22Rv1 (cell line): ENCODE data around the gene ARMC5.

Experiments used
- CTCF ChIP-seq: fragments of 450-650 bp; IDR thresholded peaks from 2 replicates; pipeline ENCODE4 v1.5.1; 2017; ENCODE audit warnings: mild to moderate bottlenecking
- ZFX ChIP-seq: fragments of 450-650 bp; IDR thresholded peaks from 2 replicates; pipeline ENCODE4 v1.6.1; 2017; ENCODE audit warnings: antibody characterized with exemption, borderline replicate concordance

- TF ChIP-seq CTCF (no peak), ZFX (no peak)
Observed at GRCh38 chr16:31456988-31457360, 2.3 kb upstream of the ARMC5 start.
